Measurements from ENCODE around the gene LAMTOR4. TPM values are rescaled to one million over a fixed set of nuclear protein-coding genes. Genes with fewer than 3 reads are reported as not detected.
A peak's percentile ranks its signal among the peaks of the same experiment; 100 is the strongest.

LAMTOR4 gene
- total and polyA plus RNA-seq, 2 of the 13 experiments (the other 11 are each of a cell fraction or from before 2014, with no cell fraction given) = 115 to 118 TPM

DNA sequence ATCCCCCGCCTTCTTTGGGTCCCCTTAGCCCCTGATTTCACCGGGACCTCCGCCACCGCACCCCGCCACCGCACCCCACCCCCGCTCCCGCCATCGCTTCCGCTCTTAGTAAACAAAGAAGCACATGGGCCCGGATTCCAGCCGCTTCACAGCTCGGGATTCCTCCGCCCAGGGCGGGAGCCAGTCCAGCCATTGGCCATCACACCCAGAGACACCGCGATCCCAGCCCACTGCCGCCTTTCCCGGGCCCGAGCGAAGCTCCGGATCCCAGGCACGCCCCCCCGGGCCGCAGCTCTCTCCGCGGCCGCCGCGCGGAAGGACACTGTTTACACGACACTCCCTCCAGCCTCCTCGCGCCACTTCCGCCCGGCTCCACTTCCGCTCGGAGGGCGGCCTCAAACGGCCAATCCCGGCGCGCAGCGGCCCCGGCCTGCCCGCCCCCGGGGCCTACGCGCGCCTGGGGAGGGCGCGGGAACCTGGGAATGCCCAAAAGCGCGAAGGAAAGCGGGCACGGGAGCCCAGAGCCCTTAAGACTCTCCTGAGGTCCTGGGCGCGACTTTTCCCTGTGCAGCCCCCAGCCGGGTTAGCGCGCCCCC lies 48.2 kb upstream of the LAMTOR4 start (continued):
- TF ChIP-seq SRSF9 (IDR thresholded peaks at IDR 0.05; ENCODE audit: borderline replicate concordance, insufficient read depth, low read depth, low read length, poor library complexity, severe bottlenecking) = no peak
- no peak for TF ChIP-seq KDM6A (CRISPR knock-in tag; IDR thresholded peaks at IDR 0.05; ENCODE audit: low read depth)
- TF ChIP-seq, protein P1, sequence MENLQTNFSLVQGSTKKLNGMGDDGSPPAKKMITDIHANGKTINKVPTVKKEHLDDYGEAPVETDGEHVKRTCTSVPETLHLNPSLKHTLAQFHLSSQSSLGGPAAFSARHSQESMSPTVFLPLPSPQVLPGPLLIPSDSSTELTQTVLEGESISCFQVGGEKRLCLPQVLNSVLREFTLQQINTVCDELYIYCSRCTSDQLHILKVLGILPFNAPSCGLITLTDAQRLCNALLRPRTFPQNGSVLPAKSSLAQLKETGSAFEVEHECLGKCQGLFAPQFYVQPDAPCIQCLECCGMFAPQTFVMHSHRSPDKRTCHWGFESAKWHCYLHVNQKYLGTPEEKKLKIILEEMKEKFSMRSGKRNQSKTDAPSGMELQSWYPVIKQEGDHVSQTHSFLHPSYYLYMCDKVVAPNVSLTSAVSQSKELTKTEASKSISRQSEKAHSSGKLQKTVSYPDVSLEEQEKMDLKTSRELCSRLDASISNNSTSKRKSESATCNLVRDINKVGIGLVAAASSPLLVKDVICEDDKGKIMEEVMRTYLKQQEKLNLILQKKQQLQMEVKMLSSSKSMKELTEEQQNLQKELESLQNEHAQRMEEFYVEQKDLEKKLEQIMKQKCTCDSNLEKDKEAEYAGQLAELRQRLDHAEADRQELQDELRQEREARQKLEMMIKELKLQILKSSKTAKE (CRISPR knock-in tag; IDR thresholded peaks at IDR 0.05; ENCODE audit: borderline replicate concordance) = 0 out of 2 replicates have a peak, but pooled peaks have one; percentile 34
- no peak for TF ChIP-seq POLR2AphosphoS2 (IDR thresholded peaks at IDR 0.05; ENCODE audit: low read depth, low read length)
- TF ChIP-seq, protein P2, sequence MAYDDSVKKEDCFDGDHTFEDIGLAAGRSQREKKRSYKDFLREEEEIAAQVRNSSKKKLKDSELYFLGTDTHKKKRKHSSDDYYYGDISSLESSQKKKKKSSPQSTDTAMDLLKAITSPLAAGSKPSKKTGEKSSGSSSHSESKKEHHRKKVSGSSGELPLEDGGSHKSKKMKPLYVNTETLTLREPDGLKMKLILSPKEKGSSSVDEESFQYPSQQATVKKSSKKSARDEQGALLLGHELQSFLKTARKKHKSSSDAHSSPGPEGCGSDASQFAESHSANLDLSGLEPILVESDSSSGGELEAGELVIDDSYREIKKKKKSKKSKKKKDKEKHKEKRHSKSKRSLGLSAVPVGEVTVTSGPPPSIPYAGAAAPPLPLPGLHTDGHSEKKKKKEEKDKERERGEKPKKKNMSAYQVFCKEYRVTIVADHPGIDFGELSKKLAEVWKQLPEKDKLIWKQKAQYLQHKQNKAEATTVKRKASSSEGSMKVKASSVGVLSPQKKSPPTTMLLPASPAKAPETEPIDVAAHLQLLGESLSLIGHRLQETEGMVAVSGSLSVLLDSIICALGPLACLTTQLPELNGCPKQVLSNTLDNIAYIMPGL (CRISPR knock-in tag; IDR thresholded peaks at IDR 0.05; ENCODE audit: borderline replicate concordance in 1 of 2, low read depth in 1 of 2) = peak; percentile 42 to 82; a peak in 3 of 4 replicates
- no peak for TF ChIP-seq ZNF34 (CRISPR knock-in tag; IDR thresholded peaks at IDR 0.05; ENCODE audit: borderline replicate concordance)
- TF ChIP-seq ZNF850 (CRISPR knock-in tag; conservative IDR thresholded peaks at IDR 0.05) = peak; percentile 63; the same call in 1 of the 2 replicates
- TF ChIP-seq, protein P3, sequence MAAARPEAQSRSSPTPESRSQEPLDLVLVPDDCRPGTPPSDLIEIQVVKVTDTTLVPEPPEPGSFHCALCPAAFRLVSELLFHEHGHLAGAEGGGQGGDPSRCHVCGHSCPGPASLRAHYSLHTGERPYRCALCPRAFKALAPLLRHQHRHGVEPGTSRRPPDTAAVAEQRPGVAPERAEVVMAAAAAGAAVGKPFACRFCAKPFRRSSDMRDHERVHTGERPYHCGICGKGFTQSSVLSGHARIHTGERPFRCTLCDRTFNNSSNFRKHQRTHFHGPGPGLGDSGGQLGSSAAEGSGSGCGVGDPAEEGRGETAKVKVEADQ (CRISPR knock-in tag; IDR thresholded peaks at IDR 0.05; ENCODE audit: borderline replicate concordance) = no peak
- no peak for TF ChIP-seq SATB2 (CRISPR knock-in tag; IDR thresholded peaks at IDR 0.05)
- TF ChIP-seq ZNF432 (CRISPR knock-in tag; IDR thresholded peaks at IDR 0.05; ENCODE audit: borderline replicate concordance) = no peak
- no peak; the same call in 1 of the 2 replicates for TF ChIP-seq ZFP1 (CRISPR knock-in tag; IDR thresholded peaks at IDR 0.05)
- no peak for TF ChIP-seq ZNF780A (CRISPR knock-in tag; IDR thresholded peaks at IDR 0.05)
- peak; percentile 66; the same call in 1 of the 2 replicates for TF ChIP-seq REPIN1 (CRISPR knock-in tag; IDR thresholded peaks at IDR 0.05; ENCODE audit: borderline replicate concordance, low read depth)
- TF ChIP-seq, protein P4, sequence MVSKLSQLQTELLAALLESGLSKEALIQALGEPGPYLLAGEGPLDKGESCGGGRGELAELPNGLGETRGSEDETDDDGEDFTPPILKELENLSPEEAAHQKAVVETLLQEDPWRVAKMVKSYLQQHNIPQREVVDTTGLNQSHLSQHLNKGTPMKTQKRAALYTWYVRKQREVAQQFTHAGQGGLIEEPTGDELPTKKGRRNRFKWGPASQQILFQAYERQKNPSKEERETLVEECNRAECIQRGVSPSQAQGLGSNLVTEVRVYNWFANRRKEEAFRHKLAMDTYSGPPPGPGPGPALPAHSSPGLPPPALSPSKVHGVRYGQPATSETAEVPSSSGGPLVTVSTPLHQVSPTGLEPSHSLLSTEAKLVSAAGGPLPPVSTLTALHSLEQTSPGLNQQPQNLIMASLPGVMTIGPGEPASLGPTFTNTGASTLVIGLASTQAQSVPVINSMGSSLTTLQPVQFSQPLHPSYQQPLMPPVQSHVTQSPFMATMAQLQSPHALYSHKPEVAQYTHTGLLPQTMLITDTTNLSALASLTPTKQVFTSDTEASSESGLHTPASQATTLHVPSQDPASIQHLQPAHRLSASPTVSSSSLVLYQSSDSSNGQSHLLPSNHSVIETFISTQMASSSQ (IDR thresholded peaks at IDR 0.05; ENCODE audit: low read depth) = no peak
- TF ChIP-seq, protein P4 (CRISPR knock-in tag; IDR thresholded peaks at IDR 0.05; ENCODE audit: borderline replicate concordance) = peak; percentile 65; the same call in 1 of the 2 replicates
- no peak for TF ChIP-seq AHR (CRISPR knock-in tag; IDR thresholded peaks at IDR 0.05)
- TF ChIP-seq ZMAT3 (CRISPR knock-in tag; conservative IDR thresholded peaks at IDR 0.05) = peak; percentile 94
